ENCODE data around the gene PCNX3.
A peak's percentile ranks its signal among the peaks of the same experiment; 100 is the strongest.

Gene PCNX3

DNA sequence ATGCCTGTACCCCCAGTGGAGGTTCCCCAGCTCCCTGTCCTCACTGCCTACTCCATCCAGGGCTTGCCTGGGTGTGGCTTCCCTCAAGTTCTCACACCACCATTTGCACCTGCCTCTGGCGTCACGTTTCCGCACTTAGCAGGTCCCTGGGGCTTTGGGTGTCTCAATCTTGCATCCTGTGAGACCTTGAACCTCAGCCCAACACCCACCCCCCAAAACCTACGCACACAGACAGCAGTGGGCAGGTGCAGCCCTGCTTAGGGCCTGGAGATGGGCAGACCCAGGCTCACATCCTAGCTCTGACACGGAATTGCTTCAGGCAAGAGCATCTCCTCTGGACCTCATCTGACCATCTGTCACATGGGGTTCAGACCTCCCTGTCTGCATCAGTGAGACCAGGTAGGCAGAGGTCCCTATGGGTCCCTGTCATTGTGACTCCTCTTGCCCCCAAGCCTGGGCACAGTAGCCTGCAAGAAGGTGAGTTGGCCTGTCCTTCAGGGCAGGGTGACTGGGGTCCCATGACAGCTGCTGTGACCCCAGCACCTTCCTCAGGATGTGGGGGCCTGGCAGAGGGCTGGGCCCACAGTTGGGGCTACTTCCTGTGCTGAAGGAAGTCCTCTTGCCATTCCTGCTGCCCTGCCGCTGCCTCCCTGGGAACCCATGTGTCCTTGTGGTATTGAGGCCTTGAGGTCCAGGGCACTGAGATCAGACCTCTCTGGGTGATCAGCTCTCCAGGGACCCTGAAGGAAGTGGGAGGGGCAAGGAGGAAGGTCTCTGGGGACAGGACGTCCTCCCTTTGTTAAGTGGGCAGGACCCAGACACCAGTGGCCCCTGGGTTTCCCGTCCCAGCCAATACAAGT is 24.3 kb downstream of the PCNX3 start:
- H3K4me3 ChIP-seq (ENCODE audit: insufficient read depth, low read depth, low read length) = no peak overlapping the region
- peaks cover 16% of the 10 kb centered on the region for H3K4me1 ChIP-seq (ENCODE audit: control insufficient read depth, insufficient read depth, low read length)
- 93 to 96% methylated on average over 8 of the region's 8 CpGs for WGBS, 2 experiments
- H3K27ac ChIP-seq (ENCODE audit: insufficient read depth, low read depth, low read length, poor library complexity, severe bottlenecking) = no peak overlapping the region
- no peaks in the 10 kb centered on the region for H3K27me3 ChIP-seq (ENCODE audit: control insufficient read depth, insufficient read depth, low read length, poor library complexity, severe bottlenecking)
- H3K9me3 ChIP-seq (ENCODE audit: control insufficient read depth, low read length) = no peaks in the 10 kb centered on the region
- H3K36me3 ChIP-seq (ENCODE audit: control insufficient read depth, insufficient read depth, low read length) = peaks cover 12% of the 10 kb centered on the region

DNA sequence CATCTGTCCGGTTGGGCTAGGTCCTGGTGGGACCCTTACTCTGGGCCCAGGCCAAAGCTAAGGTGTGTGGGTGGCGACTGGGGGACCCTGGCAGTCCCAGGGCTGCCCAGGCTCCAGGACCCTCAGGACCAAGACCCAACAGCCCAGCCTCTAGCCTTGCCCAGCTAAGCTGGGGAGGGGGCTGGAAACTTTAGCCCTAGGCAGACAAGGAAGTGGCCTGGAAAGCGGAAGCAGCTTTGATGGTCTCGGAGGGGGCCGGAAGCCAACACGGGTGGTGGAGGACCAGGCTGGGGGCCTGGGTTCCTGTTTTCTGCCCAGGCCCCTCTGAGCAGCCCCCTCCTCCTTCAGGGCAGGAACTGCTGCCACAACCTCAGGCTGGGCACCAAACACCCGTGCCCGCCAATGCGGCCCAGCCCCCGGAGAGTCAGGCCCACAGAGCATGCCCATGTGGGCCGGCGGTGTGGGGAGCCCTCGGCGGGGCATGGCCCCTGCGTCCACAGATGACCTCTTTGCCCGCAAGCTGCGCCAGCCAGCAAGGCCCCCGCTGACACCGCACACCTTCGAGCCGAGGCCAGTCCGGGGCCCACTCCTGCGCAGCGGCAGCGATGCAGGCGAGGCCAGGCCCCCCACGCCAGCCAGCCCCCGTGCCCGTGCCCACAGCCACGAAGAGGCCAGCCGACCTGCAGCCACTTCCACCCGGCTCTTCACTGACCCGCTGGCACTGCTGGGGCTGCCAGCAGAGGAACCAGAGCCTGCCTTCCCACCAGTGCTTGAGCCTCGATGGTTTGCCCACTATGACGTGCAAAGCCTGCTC is 25.1 kb downstream of the PCNX3 start:
- Histone ChIP-seq H3K36me3 (ENCODE audit: control insufficient read depth, insufficient read depth, low read length) (peaks cover 6% of the 10 kb centered on the region), H3K9me3 (ENCODE audit: control insufficient read depth, low read length) (no peaks in the 10 kb centered on the region), H3K4me1 (ENCODE audit: control insufficient read depth, insufficient read depth, low read length) (peaks cover 16% of the 10 kb centered on the region), H3K27me3 (ENCODE audit: control insufficient read depth, insufficient read depth, low read length, poor library complexity, severe bottlenecking) (no peaks in the 10 kb centered on the region), H3K4me3 (ENCODE audit: insufficient read depth, low read depth, low read length) (no peak overlapping the region), H3K27ac (ENCODE audit: insufficient read depth, low read depth, low read length, poor library complexity, severe bottlenecking) (no peak overlapping the region)
- 95 to 97% methylated on average over 35 of the region's 35 CpGs for WGBS, 2 experiments

GRCh38 chr11:65641297-65642013 is 25.9 kb downstream of the PCNX3 start:
- Histone ChIP-seq H3K27me3 (ENCODE audit: control insufficient read depth, insufficient read depth, low read length, poor library complexity, severe bottlenecking) (no peaks in the 10 kb centered on the region), H3K9me3 (ENCODE audit: control insufficient read depth, low read length) (no peaks in the 10 kb centered on the region), H3K27ac (ENCODE audit: insufficient read depth, low read depth, low read length, poor library complexity, severe bottlenecking) (no peak overlapping the region), H3K4me1 (ENCODE audit: control insufficient read depth, insufficient read depth, low read length) (peaks cover 16% of the 10 kb centered on the region), H3K4me3 (ENCODE audit: insufficient read depth, low read depth, low read length) (no peak overlapping the region), H3K36me3 (ENCODE audit: control insufficient read depth, insufficient read depth, low read length) (peaks cover 3% of the 10 kb centered on the region)
- whole genome bisulfite sequencing, 2 experiments = 94 to 95% methylated on average over 16 of the region's 16 CpGs

DNA sequence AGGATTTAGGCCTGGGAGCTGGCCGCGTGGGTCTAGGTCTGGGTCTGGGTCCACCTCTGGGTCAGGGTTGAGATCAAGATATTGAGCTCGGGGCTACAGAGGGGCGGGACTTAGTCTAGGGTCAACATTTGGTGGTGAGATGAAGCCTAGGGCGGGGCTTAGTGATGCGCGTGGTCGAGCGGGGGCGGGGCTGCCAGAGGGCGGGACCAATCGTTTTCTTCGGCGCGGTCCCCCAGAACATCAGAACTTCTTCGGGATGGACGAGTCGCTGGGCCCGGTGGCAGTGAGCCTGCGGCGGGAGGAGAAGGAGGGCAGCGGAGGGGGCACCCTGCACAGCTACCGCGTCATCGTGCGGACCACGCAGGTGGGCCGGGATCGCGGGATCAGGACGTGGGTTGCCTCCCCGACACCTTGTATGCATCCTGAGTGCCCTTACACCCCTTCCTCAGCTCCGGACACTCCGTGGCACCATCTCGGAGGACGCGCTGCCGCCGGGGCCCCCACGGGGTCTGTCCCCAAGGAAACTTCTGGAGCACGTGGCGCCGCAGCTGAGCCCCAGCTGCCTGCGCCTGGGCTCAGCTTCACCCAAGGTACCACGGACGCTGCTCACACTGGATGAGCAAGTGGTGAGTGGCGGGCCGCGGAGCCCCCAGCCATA is 26.6 kb downstream of the PCNX3 start:
- WGBS, 2 experiments = 90 to 91% methylated on average over 49 of the region's 49 CpGs
- Histone ChIP-seq H3K36me3 (ENCODE audit: control insufficient read depth, insufficient read depth, low read length) (no peaks in the 10 kb centered on the region), H3K4me3 (ENCODE audit: insufficient read depth, low read depth, low read length) (no peak overlapping the region)

GRCh38 chr11:65643971-65644370 is 28.4 kb downstream of the PCNX3 start:
- H3K36me3 ChIP-seq (ENCODE audit: control insufficient read depth, insufficient read depth, low read length) = no peaks in the 10 kb centered on the region
- H3K4me3 ChIP-seq (ENCODE audit: insufficient read depth, low read depth, low read length) = no peak overlapping the region
- no peaks in the 10 kb centered on the region for H3K9me3 ChIP-seq (ENCODE audit: control insufficient read depth, low read length)
- no peaks in the 10 kb centered on the region for H3K4me1 ChIP-seq (ENCODE audit: control insufficient read depth, insufficient read depth, low read length)
- peaks cover 4% of the 10 kb centered on the region for H3K27me3 ChIP-seq (ENCODE audit: control insufficient read depth, insufficient read depth, low read length, poor library complexity, severe bottlenecking)
- WGBS, 2 experiments = 60 to 64% methylated on average over 6 of the region's 6 CpGs
- H3K27ac ChIP-seq (ENCODE audit: insufficient read depth, low read depth, low read length, poor library complexity, severe bottlenecking) = no peak overlapping the region

More for the DNA sequence above, 26.6 kb downstream of the PCNX3 start:
- no peaks in the 10 kb centered on the region for H3K9me3 ChIP-seq (ENCODE audit: control insufficient read depth, low read length)
- no peaks in the 10 kb centered on the region for H3K27me3 ChIP-seq (ENCODE audit: control insufficient read depth, insufficient read depth, low read length, poor library complexity, severe bottlenecking)
- peaks cover 12% of the 10 kb centered on the region for H3K4me1 ChIP-seq (ENCODE audit: control insufficient read depth, insufficient read depth, low read length)
- no peak overlapping the region for H3K27ac ChIP-seq (ENCODE audit: insufficient read depth, low read depth, low read length, poor library complexity, severe bottlenecking)

GRCh38 chr11:65644837-65645236 is 29.3 kb downstream of the PCNX3 start:
- H3K4me1 ChIP-seq (ENCODE audit: control insufficient read depth, insufficient read depth, low read length) = no peaks in the 10 kb centered on the region
- H3K27me3 ChIP-seq (ENCODE audit: control insufficient read depth, insufficient read depth, low read length, poor library complexity, severe bottlenecking) = peaks cover 4% of the 10 kb centered on the region
- H3K36me3 ChIP-seq (ENCODE audit: control insufficient read depth, insufficient read depth, low read length) = no peaks in the 10 kb centered on the region
- no peak overlapping the region for H3K4me3 ChIP-seq (ENCODE audit: insufficient read depth, low read depth, low read length)
- no peaks in the 10 kb centered on the region for H3K9me3 ChIP-seq (ENCODE audit: control insufficient read depth, low read length)
- whole genome bisulfite sequencing, 2 experiments = 92 to 94% methylated on average over 11 of the region's 11 CpGs
- H3K27ac ChIP-seq (ENCODE audit: insufficient read depth, low read depth, low read length, poor library complexity, severe bottlenecking) = no peak overlapping the region

DNA sequence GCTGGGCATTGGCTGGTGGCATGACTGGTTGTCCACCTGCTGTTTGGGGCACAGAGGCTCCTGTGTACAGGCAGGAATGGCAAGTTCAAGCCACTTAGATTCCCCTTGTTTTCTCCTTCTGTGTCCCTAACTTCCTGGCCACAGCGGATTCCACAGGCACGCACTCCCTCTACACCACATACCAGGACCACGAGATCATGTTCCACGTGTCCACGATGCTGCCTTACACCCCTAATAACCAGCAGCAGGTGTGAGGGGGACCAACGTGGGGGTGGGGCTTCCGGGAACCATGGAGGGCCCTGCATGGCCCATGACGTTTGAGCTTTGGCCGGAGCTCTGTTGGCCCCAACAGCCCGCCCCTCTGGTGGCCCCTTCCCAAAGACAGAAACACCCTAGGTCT is 30.1 kb downstream of the PCNX3 start:
- Histone ChIP-seq H3K27me3 (ENCODE audit: control insufficient read depth, insufficient read depth, low read length, poor library complexity, severe bottlenecking) (peaks cover 4% of the 10 kb centered on the region), H3K36me3 (ENCODE audit: control insufficient read depth, insufficient read depth, low read length) (no peaks in the 10 kb centered on the region), H3K9me3 (ENCODE audit: control insufficient read depth, low read length) (no peaks in the 10 kb centered on the region), H3K27ac (ENCODE audit: insufficient read depth, low read depth, low read length, poor library complexity, severe bottlenecking) (no peak overlapping the region), H3K4me3 (ENCODE audit: insufficient read depth, low read depth, low read length) (no peak overlapping the region), H3K4me1 (ENCODE audit: control insufficient read depth, insufficient read depth, low read length) (peaks cover 4% of the 10 kb centered on the region)
- 89 to 90% methylated on average over 10 of the region's 10 CpGs for WGBS, 2 experiments

- Histone ChIP-seq H3K4me3 (ENCODE audit: insufficient read depth, low read depth, low read length) (no peak overlapping the region), H3K27ac (ENCODE audit: insufficient read depth, low read depth, low read length, poor library complexity, severe bottlenecking) (no peak overlapping the region), H3K36me3 (ENCODE audit: control insufficient read depth, insufficient read depth, low read length) (no peaks in the 10 kb centered on the region), H3K9me3 (ENCODE audit: control insufficient read depth, low read length) (no peaks in the 10 kb centered on the region), H3K27me3 (ENCODE audit: control insufficient read depth, insufficient read depth, low read length, poor library complexity, severe bottlenecking) (peaks cover 4% of the 10 kb centered on the region), H3K4me1 (ENCODE audit: control insufficient read depth, insufficient read depth, low read length) (peaks cover 4% of the 10 kb centered on the region)
- 96 to 97% methylated on average over 68 of the region's 68 CpGs for WGBS, 2 experiments
These were observed 30.8 kb downstream of the PCNX3 start for GRCh38 chr11:65646288-65646957.

DNA sequence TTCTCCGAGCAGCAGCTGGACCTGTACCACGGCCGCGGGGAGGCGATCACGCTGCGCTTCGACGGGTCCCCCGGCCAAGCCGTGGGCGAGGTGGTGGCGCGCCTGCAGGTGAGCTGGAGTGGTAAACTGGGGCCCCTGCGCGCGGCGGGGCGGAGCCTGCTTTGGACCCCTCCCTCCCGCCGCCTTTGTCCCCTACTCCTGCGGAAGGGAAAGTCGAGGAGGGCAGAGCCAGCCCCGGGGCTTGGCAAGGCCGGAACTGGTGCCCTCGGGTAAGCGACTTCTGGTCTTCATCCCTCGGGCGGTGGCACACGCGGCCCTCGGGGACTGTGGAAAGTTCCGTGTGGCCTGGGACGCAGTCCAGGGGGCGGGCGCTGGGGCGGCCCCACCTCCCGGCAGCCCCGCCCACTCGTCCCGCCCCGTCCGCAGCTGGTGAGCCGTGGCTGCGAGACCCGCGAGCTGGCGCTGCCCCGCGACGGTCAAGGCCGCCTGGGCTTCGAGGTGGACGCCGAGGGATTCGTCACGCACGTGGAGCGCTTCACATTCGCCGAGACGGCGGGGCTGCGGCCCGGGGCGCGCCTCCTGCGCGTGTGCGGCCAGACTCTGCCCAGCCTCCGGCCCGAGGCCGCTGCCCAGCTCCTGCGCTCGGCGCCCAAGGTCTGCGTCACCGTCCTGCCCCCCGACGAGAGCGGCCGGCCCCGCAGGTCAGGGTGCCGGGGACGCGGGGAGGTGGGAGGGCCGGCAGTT is 31.6 kb downstream of the PCNX3 start:
- H3K4me1 ChIP-seq (ENCODE audit: control insufficient read depth, insufficient read depth, low read length) = peaks cover 11% of the 10 kb centered on the region
- peak overlapping the region; percentile 1 for H3K4me3 ChIP-seq (ENCODE audit: insufficient read depth, low read depth, low read length)
- WGBS, 2 experiments = 76 to 78% methylated on average over 87 of the region's 87 CpGs
- H3K27ac ChIP-seq (ENCODE audit: insufficient read depth, low read depth, low read length, poor library complexity, severe bottlenecking) = no peak overlapping the region
- no peaks in the 10 kb centered on the region for H3K9me3 ChIP-seq (ENCODE audit: control insufficient read depth, low read length)
- no peaks in the 10 kb centered on the region for H3K36me3 ChIP-seq (ENCODE audit: control insufficient read depth, insufficient read depth, low read length)
- H3K27me3 ChIP-seq (ENCODE audit: control insufficient read depth, insufficient read depth, low read length, poor library complexity, severe bottlenecking) = peaks cover 4% of the 10 kb centered on the region

Data from ectodermal cell (in vitro differentiated cells).